GM12891 (cell line): ENCODE data around the gene NACC2.

Experiments used
- PAX5 ChIP-seq: IDR thresholded peaks from 2 replicates; pipeline ENCODE4 v1.6.1; 2011; ENCODE audit warnings: low read length, moderate library complexity, mild to moderate bottlenecking; ENCODE audit not compliant: insufficient read depth, severe bottlenecking
- POLR2A ChIP-seq: IDR thresholded peaks from 2 replicates; pipeline ENCODE4 v1.6.1; 2011; ENCODE audit warnings: low read depth, low read length, control low read depth
- POLR2AphosphoS5 ChIP-seq: IDR thresholded peaks from 2 replicates; pipeline ENCODE4 v1.6.1; 2011; ENCODE audit warnings: low read depth, low read length, control low read depth
- TAF1 ChIP-seq: IDR thresholded peaks from 2 replicates; pipeline ENCODE4 v1.6.1; 2011; ENCODE audit warnings: low read depth, low read length, control low read depth

DNA sequence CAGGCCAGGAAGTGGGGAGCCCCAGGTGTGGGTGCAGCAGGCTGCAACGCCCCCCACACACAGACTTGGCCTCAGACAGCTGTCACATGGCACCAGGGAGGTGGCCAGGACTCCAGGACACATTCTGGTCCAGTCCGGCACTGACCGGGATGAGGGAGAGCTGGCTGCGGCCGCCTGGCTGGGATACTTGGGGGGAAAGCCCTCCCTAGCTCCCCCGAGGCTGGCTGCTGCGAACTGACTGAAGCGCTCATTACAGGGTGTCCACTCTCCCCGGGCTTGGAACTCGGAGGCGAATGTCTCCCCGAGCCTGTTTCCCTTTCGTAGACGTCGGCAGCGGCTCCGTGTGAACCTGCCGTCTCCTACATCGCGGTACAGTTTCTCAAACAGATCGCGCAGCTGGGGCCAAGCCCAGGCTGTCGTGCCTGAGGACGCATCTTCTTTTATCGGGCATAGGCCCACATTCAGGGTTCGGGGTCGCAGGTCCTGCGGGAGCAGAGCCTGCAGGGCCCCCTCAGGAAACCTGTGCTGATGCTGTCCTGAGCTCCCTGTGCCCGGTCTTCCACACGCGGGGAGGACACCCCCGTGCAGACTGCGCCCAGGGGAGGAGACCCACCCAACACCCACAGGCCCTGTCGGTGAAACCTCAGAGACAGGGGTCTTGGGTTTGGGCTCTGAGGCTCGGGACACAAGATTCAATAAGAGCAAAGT, 19.8 kb downstream of the NACC2 start:
- TF ChIP-seq POLR2AphosphoS5 (no peak), POLR2A (no peak), TAF1 (no peak), PAX5 (no peak)
